Heart right ventricle (tissue), 16 donors: ENCODE data around the gene ZNF625. TPM values are rescaled to one million over a fixed set of nuclear protein-coding genes. Genes with fewer than 3 reads are reported as not detected.

ENCODE experiments used
- ATAC-seq, 8 donors: fragments of 200-7000 bp; cut with Tn5 transposase; one replicate each; pipeline ENCODE4 v1.9.1; 2020; ENCODE audit warnings: mild to moderate bottlenecking in 8 of 8, moderate library complexity in 8 of 8, moderate number of reproducible peaks in 1 of 8
- DNase-seq, 2 donors: peaks; one replicate each; pipeline ENCODE4 v3.0.0-alpha.2; 2020
- H3K27ac ChIP-seq, 10 donors: fragments of 200-600 bp; sonication (generic) in 2 of 10; one replicate each; pipeline versions ENCODE4 v1.5.0 to v1.8.0; 2020 to 2022; ENCODE audit warnings: mild to moderate bottlenecking in 3 of 10
- H3K27me3 ChIP-seq, 7 donors: fragments of 200-600 bp; one replicate each; pipeline ENCODE4 v1.8.0; 2021 to 2022; ENCODE audit warnings: mild to moderate bottlenecking in 2 of 7
- H3K36me3 ChIP-seq, 9 donors: fragments of 200-600 bp; sonication (generic) in 1 of 9; one replicate each; pipeline versions ENCODE4 v1.5.0 to v1.8.0; 2020 to 2022; ENCODE audit warnings: mild to moderate bottlenecking in 2 of 9
- H3K4me1 ChIP-seq, 9 donors: fragments of 200-600 bp; sonication (generic) in 1 of 9; one replicate each; pipeline versions ENCODE4 v1.5.0 to v1.8.0; 2020 to 2022; ENCODE audit warnings: mild to moderate bottlenecking in 4 of 9
- H3K4me3 ChIP-seq, 10 donors: fragments of 200-600 bp; sonication (generic) in 2 of 10; one replicate each; pipeline versions ENCODE4 v1.5.0 to v1.8.0; 2020 to 2022; ENCODE audit warnings: mild to moderate bottlenecking in 7 of 10, moderate library complexity in 2 of 10
- H3K9me3 ChIP-seq, 11 donors: fragments of 200-600 bp in 10 of 11; sonication (generic) in 2 of 11; one replicate each; pipeline versions ENCODE4 v1.5.0 to v1.8.0; 2013 to 2022; ENCODE audit warnings: mild to moderate bottlenecking in 2 of 11, control low read depth in 1 of 11, moderate library complexity in 1 of 11
- CTCF ChIP-seq, 9 donors: fragments of 200-600 bp; sonication (generic) in 2 of 9; IDR thresholded peaks; one replicate each; pipeline versions ENCODE4 v1.5.0 to v1.8.0; 2021 to 2022; ENCODE audit warnings: antibody characterized with exemption in 9 of 9, mild to moderate bottlenecking in 5 of 9, moderate library complexity in 1 of 9
- WGBS, 2 donors: extraction: QIAGEN DNeasy Blood & Tissue Kit; methylation state at CpG; one replicate each; pipeline ENCODE4 v1.1.7; 2013; ENCODE audit warnings: inconsistent platforms in 1 of 2; 5-methylcytosine and 5-hydroxymethylcytosine counted together
- intact Hi-C, 10 donors: fragments of 100-400 bp; cut with DNase I; formaldehyde crosslinking; loops; one replicate each; pipeline versions ENCODE4 v1.11.1 to v1.14.2; 2022
- polyA plus RNA-seq, 2 donors: library from polyadenylated mRNA; stranded (reverse); fragments of 200-250 nt; gene quantifications; one replicate each; pipeline ENCODE4 v1.2.3, GENCODE V29; 2013
- total RNA-seq, 10 donors: library from RNA; stranded (reverse); fragmentation: NEBNext Ultra II Directional in 3 of 10; extraction: Animal tissue kit (Norgen Biotek cat#: 25700) in 3 of 10; gene quantifications; one replicate each; pipeline versions ENCODE4 v1.2.1 to v1.2.4, GENCODE V29; 2021 to 2023
- donor health status: Arrhythmogenic right ventricular cardiomyopathy.
- donor health status: ischemic (EF 13 %, LVEDD 7.1; RV severe dilation, severe dysfunction).
- donor health status: healthy with polysubstance abuse.
- donor health status: DM: no; HTN: yes; CAD: no.
- donor health status: DM: no; HTN: no; CAD: no.
- donor health status: ischemic (EF 25% LVEDD 6.9; RV normal size, moderate dysfunction).
- donor health status: ischemic (EF 25% LVEDD 5.7; RV mildly dilated, moderate dysfunction).
- donor health status: healthy.
- donor health status: DM: yes; HTN: yes; CAD: no.
- donor health status: Ischemic cardiomyopathy.
- donor health status: ischemic (EF 35%, LVEDD 5.7; RV mildly dilated, moderate dysfunction).
- donor health status: nonischemic (EF 11% LVEDD 7.7; RV severe dilation, severe dysfunction).
- donor health status: DM: yes; HTN: yes; CAD: no.
- donor health status: PGD.
- donor health status: ischemic (EF 29% LVEDD 5.4; RV normal size, mild dysfunction).
- donor health status: nonischemic (EF 23%, LVEDD 6.1; RV moderate dilation, normal function).

ZNF625 gene
- total and polyA plus RNA-seq, 12 donors, result 0.65 to 8.8 (median 5.0) TPM

DNA sequence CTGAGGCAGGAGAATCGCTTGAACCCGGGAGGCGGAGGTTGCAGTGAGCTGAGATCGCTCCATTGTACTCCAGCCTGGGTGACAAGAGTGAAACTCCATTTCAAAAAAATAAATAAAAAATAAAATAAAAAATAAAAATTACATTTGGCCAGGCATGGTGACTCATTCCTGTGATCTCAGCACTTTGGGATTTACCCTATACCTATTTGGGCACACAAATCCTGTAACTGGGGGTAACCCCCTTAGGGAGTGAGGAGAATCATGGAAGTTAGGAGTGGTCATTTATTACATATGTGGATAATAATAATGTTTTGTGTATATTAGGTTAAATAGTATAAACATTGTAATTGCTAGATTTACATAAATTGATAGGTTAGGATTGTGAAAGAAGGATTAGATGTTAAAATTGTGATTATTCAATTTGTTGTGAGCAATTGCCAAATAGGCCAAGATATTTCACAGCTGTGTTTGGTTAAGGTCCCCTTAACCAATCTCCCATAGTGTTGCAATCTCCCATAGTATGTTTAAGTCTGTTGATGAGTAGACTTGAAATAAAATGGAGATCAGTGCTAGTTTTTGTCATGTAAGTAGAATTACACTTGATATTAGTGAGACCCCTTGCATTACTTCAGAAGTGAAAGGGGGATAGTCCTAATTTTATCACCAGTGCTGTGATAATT is 61.3 kb downstream of the ZNF625 start:
- no peaks in the 10 kb centered on the region for H3K27me3 ChIP-seq
- ATAC-seq (no peak), DNase-seq (no peak)
- no peak for TF ChIP-seq CTCF (IDR thresholded peaks at IDR 0.05)
- intact Hi-C loops, result no loop called here
- H3K27ac ChIP-seq, result no peak overlapping the region
- peaks cover 0 to 23% (median 9%) of the 10 kb centered on the region in 9 donors for H3K4me1 ChIP-seq
- H3K9me3 ChIP-seq, result peaks cover 0 to 11% (median 0%) of the 10 kb centered on the region in 11 donors
- peaks cover 0 to 19% (median 5%) of the 10 kb centered on the region in 9 donors for H3K36me3 ChIP-seq
- 97 to 98% methylated on average over 4 of the region's 4 CpGs for WGBS, 2 donors
- H3K4me3 ChIP-seq, result no peak overlapping the region

Other genes with a start within 250 kb of the ZNF625 start
- gene ZNF700, start 231.6 kb downstream of the ZNF625 start, total RNA-seq, result 1 to 10 TPM; 2.8 to 5.0 (median 4.4) TPM
- gene ZNF700, start 231.6 kb downstream of the ZNF625 start, polyA plus RNA-seq, result 10 to 100 TPM in 1 of 2 donors, 1 to 10 TPM in 1; 2.4 to 11.3 TPM
- 1 to 10 TPM; 1.7 to 7.1 (median 4.8) TPM for gene ZNF763, start 191.7 kb downstream of the ZNF625 start, total RNA-seq
- 10 to 100 TPM in 1 of 2 donors, under 1 TPM in 1; 0.87 to 11.0 TPM for gene ZNF763, start 191.7 kb downstream of the ZNF625 start, polyA plus RNA-seq
- 1 to 10 TPM; 2.9 to 6.6 (median 4.1) TPM for gene ZNF433, start 121.1 kb downstream of the ZNF625 start, total RNA-seq
- gene ZNF433, start 121.1 kb downstream of the ZNF625 start, polyA plus RNA-seq, result 1 to 10 TPM; 2.4 to 9.3 TPM
- under 1 TPM in 6 of 10 donors, not detected in 4; 0.21 to 0.48 (median 0.34) TPM for gene ZNF878, start 103.8 kb downstream of the ZNF625 start, total RNA-seq
- gene ZNF878, start 103.8 kb downstream of the ZNF625 start, polyA plus RNA-seq, result under 1 TPM; 0.13 to 0.51 TPM
- 10 to 100 TPM; 11.4 to 22.5 (median 17.8) TPM for gene ZNF844, start 92.0 kb downstream of the ZNF625 start, total RNA-seq
- gene ZNF844, start 92.0 kb downstream of the ZNF625 start, polyA plus RNA-seq, result 1 to 10 TPM; 2.3 to 6.1 TPM
- 1 to 10 TPM in 2 of 10 donors, under 1 TPM in 6, not detected in 2; 0.37 to 1.1 (median 0.95) TPM for gene ZNF20, start 16.4 kb downstream of the ZNF625 start, total RNA-seq
- 1 to 10 TPM in 1 of 2 donors, under 1 TPM in 1; 0.59 to 1.6 TPM for gene ZNF20, start 16.4 kb downstream of the ZNF625 start, polyA plus RNA-seq
- gene ZNF136, start 6.4 kb upstream of the ZNF625 start, total RNA-seq, result 1 to 10 TPM; 3.3 to 7.1 (median 4.6) TPM
- 1 to 10 TPM; 2.0 to 4.8 TPM for gene ZNF136, start 6.4 kb upstream of the ZNF625 start, polyA plus RNA-seq
- gene ZNF44, start 138.1 kb upstream of the ZNF625 start, total RNA-seq, result 10 to 100 TPM in 6 of 10 donors, 1 to 10 TPM in 4; 7.5 to 12.7 (median 10.4) TPM
- gene ZNF44, start 138.1 kb upstream of the ZNF625 start, polyA plus RNA-seq, result 10 to 100 TPM in 1 of 2 donors, 1 to 10 TPM in 1; 6.3 to 16.1 TPM
- gene ZNF563, start 176.9 kb upstream of the ZNF625 start, total RNA-seq, result 1 to 10 TPM; 2.1 to 6.2 (median 4.5) TPM
- gene ZNF563, start 176.9 kb upstream of the ZNF625 start, polyA plus RNA-seq, result 1 to 10 TPM; 1.6 to 2.9 TPM
- gene ZNF442, start 208.9 kb upstream of the ZNF625 start, total RNA-seq, result 1 to 10 TPM; 2.3 to 6.1 (median 4.0) TPM
- gene ZNF442, start 208.9 kb upstream of the ZNF625 start, polyA plus RNA-seq, result under 1 TPM; 0.54 to 0.95 TPM
- 1 to 10 TPM; 1.6 to 2.9 (median 2.0) TPM for gene ZNF799, start 244.5 kb upstream of the ZNF625 start, total RNA-seq
- gene ZNF799, start 244.5 kb upstream of the ZNF625 start, polyA plus RNA-seq, result 1 to 10 TPM; 1.6 to 6.2 TPM